HG03025 (cell line): ENCODE data around the gene CCDC66.

Source experiments
- ATAC-seq: cut with Tn5 transposase; IDR thresholded peaks from one replicate; pipeline ENCODE4 v1.9.1; 2021; ENCODE audit warnings: mild to moderate bottlenecking, moderate library complexity; ENCODE audit not compliant: unreplicated experiment, low FRiP score

The CCDC66 gene

GRCh38 chr3:56620371-56620770 is 63.4 kb downstream of the CCDC66 start:
- ATAC-seq: no peak

- ATAC-seq: no peak
Observed at GRCh38 chr3:56621681-56622080, 64.7 kb downstream of the CCDC66 start.

GRCh38 chr3:56622381-56622780 is 65.4 kb downstream of the CCDC66 start:
- no peak for ATAC-seq

DNA sequence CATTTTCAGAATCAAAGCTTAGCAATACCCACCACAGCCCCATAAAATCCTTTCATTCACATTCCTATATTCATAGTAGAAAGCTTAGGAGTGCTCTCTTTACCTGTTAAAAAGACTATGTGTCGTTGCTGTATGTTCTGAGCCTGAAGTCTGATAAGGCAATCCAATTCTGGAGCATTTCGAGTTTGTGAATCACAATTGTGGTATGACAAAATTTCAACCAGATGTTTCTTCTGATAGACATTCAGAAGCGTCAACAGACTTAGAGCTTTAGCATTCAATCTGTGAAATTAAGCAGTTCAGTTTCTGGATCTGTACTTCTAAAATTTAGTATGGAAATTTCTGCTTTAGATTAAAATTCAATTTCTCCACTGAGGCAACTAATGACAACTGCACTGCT is 67.8 kb downstream of the CCDC66 start:
- ATAC-seq: no peak

DNA sequence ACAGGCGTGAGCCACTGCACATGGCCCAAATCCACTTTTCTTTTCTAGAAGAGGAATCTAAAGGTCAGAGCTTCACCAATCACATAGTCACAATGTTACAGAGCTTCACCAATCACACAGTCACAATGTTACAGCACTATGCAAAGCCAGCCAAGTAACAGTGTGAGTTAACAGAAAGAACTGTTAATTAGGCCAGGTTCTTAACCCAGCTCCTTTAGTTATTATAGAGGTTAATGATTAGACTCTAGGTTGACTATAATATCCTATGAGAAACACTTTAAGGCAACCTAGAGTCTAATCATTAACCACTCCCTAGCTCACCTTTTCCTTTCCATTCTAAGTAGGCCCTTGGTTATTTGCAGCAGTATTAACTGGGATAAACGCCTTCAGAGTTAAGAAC is 72.1 kb downstream of the CCDC66 start:
- no peak for ATAC-seq

- no peak for ATAC-seq
Observed at GRCh38 chr3:56629451-56629850, 72.5 kb downstream of the CCDC66 start.

DNA sequence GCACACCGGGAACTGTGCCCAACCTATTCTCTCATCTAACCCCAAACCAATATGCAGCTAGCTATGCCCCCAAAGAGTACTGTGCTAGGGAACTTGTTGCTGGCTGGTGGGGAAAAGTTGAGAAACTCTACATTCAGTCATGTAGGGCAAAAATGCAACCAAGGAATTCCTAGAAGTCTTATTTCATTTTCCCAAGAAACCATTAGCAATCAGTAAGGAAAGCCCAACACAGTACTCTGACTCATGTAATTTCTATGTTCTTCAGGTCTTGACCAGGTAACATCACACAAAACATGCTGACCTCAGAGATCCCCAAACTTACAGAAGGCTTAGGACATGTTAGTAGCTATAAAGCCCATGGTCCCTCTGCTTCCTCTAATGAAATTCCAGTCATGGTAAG is 74.0 kb downstream of the CCDC66 start:
- no peak for ATAC-seq

GRCh38 chr3:56633181-56633580 is 76.2 kb downstream of the CCDC66 start:
- no peak for ATAC-seq

DNA sequence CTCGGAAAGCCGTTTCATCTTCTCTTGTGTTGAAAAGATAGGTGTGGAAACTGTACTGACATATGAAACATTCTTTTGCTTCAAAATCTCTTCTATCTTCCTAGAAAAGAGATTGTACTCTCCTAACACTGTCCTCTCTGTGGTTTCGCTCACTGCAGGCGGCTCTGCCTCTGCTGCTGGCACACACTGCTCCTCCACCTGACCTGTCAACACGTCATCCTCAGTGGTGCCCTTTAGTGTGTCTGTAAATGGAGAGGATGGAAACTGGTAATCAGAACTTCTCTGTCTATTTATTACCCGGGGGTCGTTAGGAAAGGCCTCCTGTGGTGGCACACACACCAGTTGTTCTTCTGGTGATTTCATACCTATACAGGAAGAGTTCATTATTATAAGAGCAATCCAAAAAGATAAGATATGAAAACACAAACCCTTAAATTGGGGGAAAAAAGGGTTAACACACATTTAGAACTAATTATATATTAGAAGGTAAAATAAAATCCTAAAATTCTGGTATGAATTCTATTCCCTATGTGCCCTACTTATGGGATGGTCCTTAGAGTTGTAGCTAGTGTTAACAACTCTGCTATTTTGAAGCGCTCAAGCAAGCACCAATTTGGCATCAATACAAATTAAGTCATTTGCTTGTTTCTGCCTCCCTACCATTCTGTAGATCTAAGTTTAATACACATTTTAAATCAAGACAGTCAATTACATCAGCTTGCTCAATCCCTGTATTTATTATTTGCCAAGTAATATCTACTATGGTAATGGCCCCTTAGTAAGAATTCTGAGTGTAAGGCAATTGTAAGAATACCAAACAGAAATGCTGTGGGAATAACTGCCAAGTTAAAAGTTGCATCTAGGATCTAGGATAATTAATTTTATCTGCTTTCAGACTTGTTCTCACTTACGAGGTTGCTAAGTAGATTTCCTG is 76.9 kb downstream of the CCDC66 start:
- ATAC-seq: no peak

GRCh38 chr3:56645407-56645806 is 88.4 kb downstream of the CCDC66 start:
- no peak for ATAC-seq

- ATAC-seq: no peak
Observed at GRCh38 chr3:56654460-56654859, 97.5 kb downstream of the CCDC66 start.

DNA sequence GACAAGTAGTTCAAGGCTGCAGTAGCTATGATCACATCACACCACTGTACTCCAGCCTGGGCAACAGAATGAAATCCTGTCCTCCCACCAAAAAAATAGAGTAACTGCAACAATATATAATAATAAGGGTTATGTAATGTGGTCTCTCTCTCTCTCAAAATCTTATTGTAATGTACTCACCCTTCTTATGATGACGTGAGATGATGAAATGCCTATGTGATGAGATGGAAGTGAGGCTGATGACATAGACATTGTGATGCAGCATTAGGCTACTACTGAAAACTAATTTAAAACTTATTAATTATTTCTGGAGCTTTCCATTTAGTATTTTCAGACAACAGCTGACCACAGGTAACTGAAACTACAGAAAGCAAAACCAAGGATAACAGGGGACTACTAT is 98.7 kb downstream of the CCDC66 start:
- ATAC-seq: no peak

GRCh38 chr3:56664823-56665222 is 107.8 kb downstream of the CCDC66 start:
- ATAC-seq: no peak

DNA sequence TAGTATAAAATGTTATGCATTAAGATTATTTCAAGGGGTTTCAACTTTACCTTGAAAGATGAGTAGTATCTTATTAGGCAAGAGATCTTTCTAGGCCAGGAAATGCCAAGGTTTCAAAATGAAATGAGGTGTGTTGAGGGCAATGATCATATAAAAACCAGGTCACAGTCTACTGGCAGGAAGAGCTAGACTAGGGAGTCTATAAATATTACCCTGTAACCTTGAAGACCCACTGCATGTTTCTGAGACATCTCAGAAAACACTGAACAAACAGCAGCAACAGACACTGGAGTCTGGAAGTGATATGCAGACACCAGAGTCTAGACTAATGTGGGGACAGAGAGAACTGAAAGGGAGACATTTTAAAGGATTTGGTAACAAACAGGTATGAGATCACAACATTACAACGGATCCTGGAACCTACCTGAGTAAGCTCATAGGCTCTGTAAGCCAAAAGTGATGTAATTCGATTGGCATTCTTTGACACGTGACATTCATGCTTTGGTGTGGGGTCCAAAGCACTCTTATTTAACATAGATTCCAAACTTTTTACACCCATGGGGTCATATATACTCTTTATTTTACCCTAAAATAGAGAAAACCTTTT is 111.1 kb downstream of the CCDC66 start:
- ATAC-seq: no peak
